Neural cell (in vitro differentiated cells): Measurements from ENCODE around the gene RALGPS1. TPM values are rescaled to one million over a fixed set of nuclear protein-coding genes. Genes with fewer than 3 reads are reported as not detected.

Source experiments
- H2AFZ ChIP-seq: fragments of 200-600, 300-800 bp; sonication (generic), shearing (Covaris generic); 2 replicates; pipeline ENCODE4 v1.6.0; 2014; ENCODE audit warnings: low read depth, mild to moderate bottlenecking, antibody characterized with exemption, low read length, moderate library complexity
- H3F3A ChIP-seq: fragments of 200-600 bp; shearing (Covaris generic); 2 replicates; pipeline ENCODE4 v1.6.1; 2016; ENCODE audit warnings: mild to moderate bottlenecking, moderate library complexity, mixed read lengths, antibody characterized with exemption, low read length; ENCODE audit not compliant: insufficient read depth, poor library complexity, severe bottlenecking
- H3K27ac ChIP-seq: fragments of 200-600, 300-800 bp; sonication (generic), shearing (Covaris generic); 2 replicates; pipeline ENCODE4 v1.5.1; 2014; ENCODE audit warnings: mild to moderate bottlenecking, low read length, moderate library complexity
- H3K27me3 ChIP-seq: fragments of 300-800, 200-600 bp; sonication (generic), shearing (Covaris generic); 2 replicates; pipeline ENCODE4 v1.6.0; 2014; ENCODE audit warnings: mild to moderate bottlenecking, low read depth, low read length, moderate library complexity; ENCODE audit not compliant: insufficient read depth
- H3K36me3 ChIP-seq: fragments of 300-800, 200-600 bp; sonication (generic), shearing (Covaris generic); 2 replicates; pipeline ENCODE4 v1.5.1; 2014; ENCODE audit warnings: mild to moderate bottlenecking, antibody characterized with exemption, low read length, moderate library complexity; ENCODE audit not compliant: insufficient read depth
- H3K4me2 ChIP-seq: fragments of 300-800, 200-600 bp; sonication (generic), shearing (Covaris generic); 2 replicates; pipeline ENCODE4 v1.6.0; 2014; ENCODE audit warnings: mild to moderate bottlenecking, low read length
- H3K4me3 ChIP-seq: fragments of 300-800, 200-600 bp; sonication (generic), shearing (Covaris generic); 2 replicates; pipeline ENCODE4 v1.5.1; 2014; ENCODE audit warnings: mild to moderate bottlenecking, low read length, moderate library complexity
- H3K79me2 ChIP-seq: fragments of 200-600 bp; shearing (Covaris generic); replicated peaks from 2 replicates; pipeline ENCODE4 v1.6.0; 2014; ENCODE audit warnings: mild to moderate bottlenecking, low read length, moderate library complexity; ENCODE audit not compliant: insufficient read depth
- H3K9ac ChIP-seq: fragments of 300-800, 200-600 bp; sonication (generic), shearing (Covaris generic); 2 replicates; pipeline ENCODE4 v1.6.1; 2016; ENCODE audit warnings: mild to moderate bottlenecking, low read length, mixed read lengths
- H3K9me2 ChIP-seq: fragments of 200-600 bp; shearing (Covaris generic); 2 replicates; pipeline ENCODE4 v1.6.1; 2016; ENCODE audit warnings: mild to moderate bottlenecking, low read length, mixed read lengths; ENCODE audit not compliant: insufficient read depth
- H3K9me3 ChIP-seq: fragments of 200-600, 300-800 bp; sonication (generic), shearing (Covaris generic); 2 replicates; pipeline ENCODE4 v1.6.1; 2016; ENCODE audit warnings: mild to moderate bottlenecking, mixed run types, low read length, moderate library complexity, mixed read lengths
- H4K20me1 ChIP-seq: fragments of 200-600 bp; shearing (Covaris generic); 2 replicates; pipeline ENCODE4 v1.6.1; 2016; ENCODE audit warnings: mild to moderate bottlenecking, mixed run types; ENCODE audit not compliant: insufficient read depth
- EP300 ChIP-seq: fragments of 450-650 bp; conservative IDR thresholded peaks from 2 replicates; pipeline ENCODE4 v1.6.1; 2014; ENCODE audit warnings: antibody characterized with exemption, mild to moderate bottlenecking, moderate library complexity; ENCODE audit not compliant: poor library complexity, severe bottlenecking
- EZH2 ChIP-seq: fragments of 200-600, 300-800 bp; shearing (Covaris generic), sonication (generic); IDR thresholded peaks from 2 replicates; pipeline ENCODE4 v1.6.1; 2014; ENCODE audit warnings: antibody characterized with exemption, low read length, borderline replicate concordance, mild to moderate bottlenecking; ENCODE audit not compliant: insufficient read depth, poor library complexity, severe bottlenecking
- MXI1 ChIP-seq: fragments of 450-650 bp; conservative IDR thresholded peaks from 2 replicates; pipeline ENCODE4 v1.6.1; 2014; ENCODE audit warnings: antibody characterized with exemption, mild to moderate bottlenecking; ENCODE audit not compliant: poor library complexity, severe bottlenecking
- POLR2AphosphoS5 ChIP-seq: IDR thresholded peaks from 2 replicates; pipeline ENCODE4 v1.6.1; 2012
- RAD21 ChIP-seq: fragments of 450-650 bp; conservative IDR thresholded peaks from 2 replicates; pipeline ENCODE4 v1.6.1; 2014; ENCODE audit warnings: antibody characterized with exemption, mild to moderate bottlenecking, moderate library complexity
- REST ChIP-seq: IDR thresholded peaks from 2 replicates; pipeline ENCODE4 v1.6.1; 2012; ENCODE audit warnings: borderline replicate concordance
- TAF1 ChIP-seq: IDR thresholded peaks from 2 replicates; pipeline ENCODE4 v1.6.1; 2012; ENCODE audit warnings: low read depth
- polyA plus RNA-seq: library from polyadenylated mRNA; depleted of rRNA; stranded (reverse); fragments of >200 nt; gene quantifications from 2 replicates; pipeline ENCODE4 v1.2.3, GENCODE V29; 2014

Gene RALGPS1
- polyA plus RNA-seq, 1 donor from 2014 or later: 37.1 TPM

- TF ChIP-seq TAF1: no peak
- TF ChIP-seq EP300: no peak
- TF ChIP-seq MXI1: no peak
- TF ChIP-seq REST: no peak
- TF ChIP-seq POLR2AphosphoS5: no peak
- no peak for TF ChIP-seq EZH2
- Histone ChIP-seq H3K9ac (no peak overlapping the region), H3K9me3 (no peaks in the 10 kb centered on the region), H3K27me3 (no peaks in the 10 kb centered on the region), H3K4me3 (no peak overlapping the region), H2AFZ (no peak overlapping the region), H3K27ac (no peak overlapping the region), H3K36me3 (no peaks in the 10 kb centered on the region), H4K20me1 (no peaks in the 10 kb centered on the region), H3K9me2 (no peaks in the 10 kb centered on the region), H3F3A (no peaks in the 10 kb centered on the region), H3K4me2 (no peak overlapping the region), H3K79me2 (no peaks in the 10 kb centered on the region)
Measured at GRCh38 chr9:127130661-127131538, 216.3 kb downstream of the RALGPS1 start.

GRCh38 chr9:127131871-127132270, 217.3 kb downstream of the RALGPS1 start:
- Histone ChIP-seq H3K4me3 (no peak overlapping the region), H3K4me2 (no peak overlapping the region), H3K79me2 (no peaks in the 10 kb centered on the region), H3K9me2 (no peaks in the 10 kb centered on the region), H3K36me3 (no peaks in the 10 kb centered on the region), H3K27me3 (no peaks in the 10 kb centered on the region), H3K9me3 (no peaks in the 10 kb centered on the region), H3K27ac (no peak overlapping the region), H2AFZ (no peak overlapping the region), H3K9ac (no peak overlapping the region), H3F3A (no peaks in the 10 kb centered on the region), H4K20me1 (no peaks in the 10 kb centered on the region)
- no peak for TF ChIP-seq MXI1
- no peak for TF ChIP-seq EP300
- no peak for TF ChIP-seq REST
- TF ChIP-seq POLR2AphosphoS5: no peak
- no peak for TF ChIP-seq RAD21
